Epithelial cell of alveolus of lung (primary cell): Measurements from ENCODE around the gene LIPH. TPM values are rescaled to one million over a fixed set of nuclear protein-coding genes. Genes with fewer than 3 reads are reported as not detected.

ENCODE experiments used
- total RNA-seq: library from RNA; depleted of rRNA; stranded (reverse); fragments of >200 nt; gene quantifications from 2 replicates; pipeline ENCODE4 v1.2.1, GENCODE V29; 2015

LIPH gene
- under 0.01 and 0.78 TPM in 2 replicates for total RNA-seq

GRCh38 chr3:185552358-185552877, at the start of gene LIPH:
TSS of gene LIPH (minus strand) at chr3:185552588. CDS start at chr3:185552471, 117 bp downstream.

GRCh38 chr3:185585859-185586685, 33.7 kb upstream of the LIPH start, which contains the start of gene SENP2:
TSS of gene SENP2 (plus strand) at chr3:185586295. CDS start at chr3:185586414, 119 bp downstream.

GRCh38 chr3:185498503-185499396, 53.6 kb downstream of the LIPH start, which contains the start of gene TMEM41A:
TSS of gene TMEM41A (minus strand) at chr3:185499035. CDS start at chr3:185498961, 74 bp downstream.

Other genes starting within 250 kb of the LIPH start
- 18.0 and 19.3 TPM in 2 replicates for gene MAP3K13, start 189.5 kb downstream of the LIPH start, total RNA-seq
- 9.7 and 10.0 TPM in 2 replicates for gene TMEM41A, start 53.6 kb downstream of the LIPH start, total RNA-seq
- 16.2 and 16.8 TPM in 2 replicates for gene SENP2, start 33.7 kb upstream of the LIPH start, total RNA-seq